Epithelial cell of prostate (primary cell): Measurements from ENCODE around the gene IFI27.
"Not testable (repeated sequence)": the region's sequence is repeated elsewhere in the genome, so short reads cannot be mapped to it uniquely, and the experiment has no call there.

Source experiments
- DNase-seq: peaks from one replicate; pipeline ENCODE4 v3.0.0-alpha.2; 2011; ENCODE audit warnings: low read depth, low spot score
- H3K27ac ChIP-seq: fragments of 450-650 bp; 2 replicates; pipeline ENCODE4 v1.5.1; 2017; ENCODE audit warnings: mild to moderate bottlenecking

IFI27 gene

GRCh38 chr14:94143711-94144110 is 33.2 kb downstream of the IFI27 start:
- H3K27ac ChIP-seq: no peak overlapping the region
- DNase-seq: no peak

GRCh38 chr14:94144765-94145164 is 34.2 kb downstream of the IFI27 start:
- H3K27ac ChIP-seq: no peak overlapping the region
- no peak for DNase-seq

GRCh38 chr14:94145902-94146527 is 35.5 kb downstream of the IFI27 start:
- no peak for DNase-seq
- H3K27ac ChIP-seq: peak overlapping the region; percentile 17

- no peak overlapping the region for H3K27ac ChIP-seq
- DNase-seq: no peak
Observed at GRCh38 chr14:94152676-94153075, 42.1 kb downstream of the IFI27 start.

- no peak for DNase-seq
- H3K27ac ChIP-seq: no peak overlapping the region
Observed at GRCh38 chr14:94153750-94154342, 43.3 kb downstream of the IFI27 start.

GRCh38 chr14:94156143-94156542 is 45.6 kb downstream of the IFI27 start:
- not testable (repeated sequence) for DNase-seq, H3K27ac ChIP-seq

- no peak for DNase-seq
Observed at GRCh38 chr14:94157197-94157596, 46.7 kb downstream of the IFI27 start.

GRCh38 chr14:94158239-94158883 is 47.8 kb downstream of the IFI27 start:
- H3K27ac ChIP-seq: no peak overlapping the region
- no peak for DNase-seq

More at GRCh38 chr14:94157197-94157596, 46.7 kb downstream of the IFI27 start:
- H3K27ac ChIP-seq: no peak overlapping the region

GRCh38 chr14:94161058-94161457 is 50.5 kb downstream of the IFI27 start:
- DNase-seq: no peak
- no peak overlapping the region for H3K27ac ChIP-seq

GRCh38 chr14:94161981-94162380 is 51.4 kb downstream of the IFI27 start:
- no peak overlapping the region for H3K27ac ChIP-seq
- DNase-seq: no peak

- DNase-seq: no peak
- no peak overlapping the region for H3K27ac ChIP-seq
Observed at GRCh38 chr14:94162466-94162865, 51.9 kb downstream of the IFI27 start.

GRCh38 chr14:94163796-94164195 is 53.3 kb downstream of the IFI27 start:
- H3K27ac ChIP-seq: no peak overlapping the region
- no peak for DNase-seq

- no peak for DNase-seq
- H3K27ac ChIP-seq: no peak overlapping the region
Observed at GRCh38 chr14:94164685-94165431, 54.3 kb downstream of the IFI27 start.

- DNase-seq: no peak
Observed at GRCh38 chr14:94165744-94166143, 55.2 kb downstream of the IFI27 start.

More at GRCh38 chr14:94165744-94166143, 55.2 kb downstream of the IFI27 start:
- H3K27ac ChIP-seq: no peak overlapping the region
